LoVo (cell line): ENCODE measurements around the gene NGF.
"Not testable (repeated sequence)": the region's sequence is repeated elsewhere in the genome, so short reads cannot be mapped to it uniquely, and the experiment has no call there.

Experiments used
- DNase-seq: peaks from one replicate; pipeline ENCODE4 v3.0.0-alpha.2; 2016; ENCODE audit warnings: low spot score

NGF gene

DNA sequence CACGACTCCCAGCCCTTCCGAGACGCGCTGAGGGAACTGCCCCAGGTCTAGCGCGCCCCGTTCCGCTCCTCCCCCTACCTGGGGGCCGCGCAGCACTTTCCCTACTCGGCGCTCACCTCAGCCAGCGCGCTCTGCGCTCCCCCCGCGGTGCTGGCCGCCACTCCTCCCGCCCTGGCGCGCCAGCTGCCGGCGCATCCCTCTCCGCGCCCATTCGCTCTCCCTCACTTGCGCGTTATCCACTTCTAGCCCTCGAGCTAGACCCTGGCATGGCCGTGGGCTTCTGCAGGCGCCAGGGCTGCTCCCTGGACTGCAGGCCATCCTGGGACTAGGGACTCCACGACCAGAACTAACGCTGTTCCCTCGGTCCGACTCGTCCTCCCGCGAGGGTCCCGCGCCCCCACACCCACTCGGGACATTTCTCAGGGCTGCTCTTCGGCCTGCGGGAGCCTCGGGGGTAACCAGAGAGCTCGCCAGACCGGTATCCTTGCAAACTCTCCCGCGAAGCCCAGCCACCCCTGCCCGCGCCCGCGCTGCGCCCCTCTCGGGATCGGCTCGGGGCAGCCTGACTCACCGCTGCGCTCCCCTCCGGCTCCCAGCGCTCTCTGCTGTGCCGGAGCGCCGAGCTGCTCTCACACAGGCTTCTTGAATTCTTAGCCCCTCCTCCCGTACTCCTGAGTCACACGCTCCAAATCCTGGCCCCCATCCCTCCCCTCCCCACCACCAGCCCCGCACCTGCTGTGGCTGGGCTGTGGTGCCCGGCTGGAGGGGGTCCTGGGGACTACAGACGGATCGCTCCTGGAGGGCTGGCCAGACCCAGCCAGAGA lies at the start of gene NGF:
Gene NGF, minus strand, starts transcription at position 617 of the 824 bp plus-strand sequence. CDS start 51,454 bp downstream, outside the sequence.
- no peak for DNase-seq

DNA sequence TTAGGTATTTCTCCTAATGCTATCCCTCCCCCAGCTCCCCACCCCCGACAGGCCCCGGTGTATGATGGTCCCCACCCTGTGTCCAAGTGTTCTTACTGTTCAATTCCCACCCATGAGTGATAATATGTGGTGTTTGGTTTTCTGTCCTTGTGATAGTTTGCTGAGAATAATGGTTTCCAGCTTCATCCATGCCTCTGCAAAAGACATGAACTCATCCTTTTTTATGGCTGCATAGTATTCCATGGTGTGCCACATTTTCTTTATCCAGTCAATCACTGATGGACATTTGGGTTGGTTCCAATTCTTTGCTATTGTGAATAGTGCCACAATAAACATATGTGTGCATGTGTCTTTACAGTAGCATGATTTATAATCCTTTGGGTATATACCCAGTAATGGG lies 45.4 kb upstream of the NGF start:
- DNase-seq: not testable (repeated sequence)

DNA sequence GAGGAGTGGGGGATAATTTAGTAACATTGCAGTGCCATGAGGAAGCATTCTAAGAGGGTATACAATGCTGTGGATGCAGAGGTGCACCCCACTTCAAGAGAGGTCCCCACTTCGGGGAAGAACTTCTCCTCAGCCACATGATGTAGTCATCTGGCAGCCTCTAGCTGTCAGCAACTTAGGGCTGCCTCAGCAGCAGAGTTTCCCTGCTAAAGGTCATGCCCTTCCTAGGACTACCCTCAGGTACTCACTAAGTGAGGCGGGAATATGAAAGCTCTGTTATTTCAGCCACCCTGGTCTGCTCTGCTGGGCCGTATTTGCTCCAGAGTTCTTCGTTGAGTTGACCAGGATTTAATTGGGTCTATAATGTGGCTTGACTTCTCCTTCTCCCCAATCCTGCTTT lies 41.9 kb upstream of the NGF start:
- no peak for DNase-seq

DNA sequence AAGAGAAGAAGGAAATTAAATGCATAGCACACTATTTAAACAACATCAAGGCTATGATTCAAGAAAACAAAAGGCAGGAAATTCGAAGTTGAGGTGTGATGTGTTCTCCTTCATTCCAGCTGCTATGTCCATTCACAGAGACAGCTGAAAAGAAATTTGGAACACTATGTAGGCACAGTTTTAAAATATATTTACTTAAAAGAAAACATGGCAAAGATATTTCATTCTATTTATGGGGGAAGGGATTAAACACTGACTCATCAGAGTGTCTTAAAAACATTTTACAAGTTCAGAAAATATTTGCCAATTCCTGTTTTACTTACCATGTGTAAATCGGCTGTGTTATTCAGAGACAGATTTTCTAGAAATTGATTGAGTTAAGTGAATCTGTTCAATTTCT lies 39.4 kb upstream of the NGF start:
- DNase-seq: no peak

DNA sequence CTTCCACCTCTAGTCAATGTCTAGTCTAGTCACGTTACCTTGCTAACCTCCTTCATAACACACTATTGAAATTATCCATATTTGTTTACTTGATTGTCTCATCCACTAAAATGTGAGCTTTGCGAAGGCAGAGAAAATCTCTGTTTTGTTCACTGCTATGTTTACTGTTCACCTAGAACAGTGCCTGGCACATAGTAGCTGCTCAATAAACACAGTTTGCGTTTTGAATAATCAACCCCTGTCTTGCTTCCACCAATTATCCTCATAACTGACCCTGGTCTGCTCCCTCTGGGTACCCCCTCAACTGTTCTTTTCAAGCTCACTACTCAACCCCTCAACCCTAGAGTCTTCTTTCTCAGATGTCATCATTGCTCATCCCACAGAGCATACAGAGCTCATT lies 36.5 kb upstream of the NGF start:
- no peak for DNase-seq

DNA sequence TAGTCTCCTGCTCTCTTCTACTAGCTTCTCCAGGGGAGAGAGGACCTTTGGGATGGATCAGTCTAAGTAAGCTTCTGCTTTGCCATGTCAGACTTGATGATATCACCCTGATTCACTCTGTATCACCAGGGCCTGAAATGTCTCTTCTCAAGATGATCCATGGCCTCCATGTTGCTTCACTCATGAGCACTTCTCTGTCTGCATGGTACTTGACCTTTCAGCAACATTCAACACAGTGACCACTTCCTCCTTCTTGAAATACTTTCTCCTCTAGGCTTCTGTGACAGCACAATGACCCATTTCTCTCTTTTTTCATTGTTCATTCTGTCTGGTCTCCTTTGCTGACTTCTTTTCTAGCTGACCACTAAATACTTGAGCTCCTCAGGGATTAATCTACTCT lies 35.3 kb upstream of the NGF start:
- DNase-seq: no peak

DNA sequence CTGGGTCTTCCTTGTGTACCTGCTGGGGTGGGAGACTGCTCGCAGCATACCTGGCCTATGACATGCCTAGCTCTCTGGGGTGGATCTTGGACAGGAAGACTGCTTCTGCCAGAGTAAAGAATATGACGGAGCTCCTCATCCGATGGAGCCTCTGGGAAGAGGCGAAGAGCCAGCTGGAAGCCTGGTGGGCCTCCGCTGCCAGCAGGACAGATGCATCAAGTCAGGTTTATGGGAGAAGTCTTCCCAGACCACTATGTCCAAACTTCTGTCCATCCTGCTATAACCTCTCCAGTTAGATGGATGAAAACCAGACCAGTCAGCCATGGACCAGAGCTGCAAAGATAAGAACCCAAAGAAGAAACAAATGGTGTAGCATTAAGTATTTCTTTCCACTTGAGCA lies 27.7 kb upstream of the NGF start:
- no peak for DNase-seq

DNA sequence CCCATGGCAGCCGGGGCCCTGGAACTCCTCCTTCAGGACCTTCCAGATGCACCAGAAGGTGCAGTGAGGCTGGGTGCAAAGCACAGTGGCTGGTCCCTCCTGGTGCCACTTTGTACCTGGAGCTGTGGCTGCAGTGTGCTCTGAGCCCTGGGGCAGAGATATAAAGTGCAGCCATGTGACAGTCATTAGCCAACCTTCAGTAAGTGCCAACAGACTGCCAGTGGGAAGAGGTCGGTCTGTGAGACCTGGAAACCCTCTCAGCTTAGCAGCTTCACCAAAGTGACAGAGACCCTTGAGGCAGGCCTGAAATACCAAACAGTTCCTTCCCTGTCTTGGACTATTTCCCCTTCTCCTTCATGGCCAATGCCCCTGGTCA lies 26.7 kb upstream of the NGF start:
- DNase-seq: no peak

DNA sequence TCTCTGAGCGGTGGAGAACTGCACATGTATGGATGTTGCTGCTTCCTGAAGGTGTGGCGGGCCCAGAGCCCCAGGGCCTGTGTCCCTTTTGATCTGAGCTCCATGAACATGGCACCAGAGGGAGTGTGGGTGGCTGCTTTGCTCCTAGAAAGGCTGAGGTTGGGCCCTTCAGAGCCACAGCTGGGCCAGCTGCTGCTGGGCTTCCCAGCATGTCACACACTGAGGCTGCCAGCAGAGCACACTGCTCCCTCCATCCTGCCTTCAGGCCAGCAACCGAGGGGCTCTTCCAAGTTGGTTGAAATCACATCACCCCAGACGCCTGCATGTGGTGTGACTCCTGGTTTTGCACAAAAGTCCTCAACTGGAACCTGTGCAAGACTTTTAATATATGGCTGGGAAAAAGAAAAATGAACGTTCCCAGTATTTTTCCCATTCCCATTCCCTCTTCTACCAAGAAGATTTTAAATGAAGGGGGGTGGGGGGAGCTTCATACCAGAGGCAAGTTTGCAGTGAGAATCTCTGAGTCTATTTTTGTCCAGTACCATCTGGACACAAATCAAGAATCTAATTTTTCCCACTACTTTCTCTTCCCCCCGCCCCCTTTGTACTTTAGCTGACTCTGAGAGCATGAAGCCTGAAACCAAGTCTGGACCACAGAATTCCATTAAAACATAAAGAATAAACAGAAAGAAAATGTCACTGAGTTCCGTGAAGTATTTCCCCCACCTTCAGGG lies 26.2 kb upstream of the NGF start:
- no peak for DNase-seq

DNA sequence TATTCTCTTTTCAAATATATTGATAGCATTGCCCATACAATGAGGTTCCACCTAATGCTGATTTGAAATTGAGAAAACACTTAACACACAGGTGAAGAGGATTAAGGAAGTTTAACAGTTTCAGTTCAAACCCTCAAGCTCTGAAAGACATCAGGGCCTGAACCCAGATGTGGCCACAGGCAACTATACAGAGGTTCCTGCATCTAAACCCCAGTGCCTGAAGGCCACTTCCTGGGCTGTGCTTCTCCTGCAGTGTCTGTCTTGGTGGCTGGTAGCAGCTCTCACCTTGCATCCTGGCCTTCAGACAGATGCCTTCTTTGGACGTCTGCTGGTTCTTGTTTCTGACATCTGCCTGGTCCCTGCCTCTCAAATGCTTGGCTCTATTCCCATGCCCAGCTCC lies 25.1 kb upstream of the NGF start:
- DNase-seq: no peak

DNA sequence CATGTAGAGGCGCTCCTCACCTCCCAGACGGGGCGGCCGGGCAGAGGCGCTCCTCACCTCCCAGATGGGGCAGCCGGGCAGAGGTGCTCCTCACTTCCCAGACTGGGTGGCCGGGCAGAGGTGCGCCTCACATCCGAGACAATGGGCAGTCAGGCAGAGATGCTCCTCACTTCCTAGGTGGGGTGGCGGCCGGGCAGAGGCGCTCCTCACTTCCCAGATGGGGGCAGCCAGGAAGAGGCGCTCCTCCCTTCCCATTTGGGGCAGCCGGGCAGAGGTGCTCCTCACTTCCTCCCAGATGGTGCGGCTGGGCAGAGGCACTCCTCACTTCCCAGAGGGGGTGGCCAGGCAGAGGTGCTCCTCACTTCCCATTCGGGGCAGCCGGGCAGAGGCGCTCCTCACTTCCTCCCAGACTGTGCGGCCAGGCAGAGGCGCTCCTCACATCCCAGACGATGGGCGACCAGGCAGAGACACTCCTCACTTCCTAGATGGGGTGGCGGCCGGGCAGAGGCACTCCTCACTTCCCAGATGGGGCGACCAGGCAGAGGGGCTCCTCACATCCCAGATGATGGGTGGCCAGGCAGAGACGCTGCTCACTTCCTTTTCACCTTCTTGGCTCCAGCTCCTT lies 22.6 kb upstream of the NGF start:
- DNase-seq: not testable (repeated sequence)

DNA sequence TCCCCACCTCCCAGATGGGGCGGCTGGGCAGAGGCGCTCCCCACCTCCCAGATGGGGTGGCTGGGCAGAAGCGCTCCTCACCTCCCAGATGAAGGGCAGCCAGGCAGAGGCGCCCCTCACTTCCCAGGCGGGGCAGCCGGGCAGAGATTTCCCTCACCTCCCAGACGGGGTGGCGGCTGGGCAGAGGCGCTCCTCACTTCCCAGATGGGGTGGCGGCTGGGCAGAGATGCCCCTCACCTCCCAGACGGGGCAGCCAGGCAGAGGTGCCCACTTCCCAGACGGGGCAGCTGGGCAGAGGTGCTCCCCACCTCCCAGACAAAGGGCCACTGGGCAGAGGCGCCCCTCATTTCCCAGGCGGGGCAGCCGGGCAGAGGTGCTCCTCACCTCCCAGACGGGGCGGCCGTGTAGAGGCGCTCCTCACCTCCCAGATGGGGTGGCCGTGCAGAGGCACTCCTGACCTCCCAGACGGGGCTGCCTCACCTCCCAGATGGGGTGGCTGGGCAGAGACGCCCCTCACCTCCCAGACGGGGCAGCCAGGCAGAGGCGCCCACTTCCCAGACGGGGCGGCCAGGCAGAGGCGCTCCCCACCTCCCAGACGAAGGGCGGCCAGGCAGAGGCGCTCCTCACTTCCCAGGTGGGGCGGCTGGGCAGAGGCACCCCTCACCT lies 21.9 kb upstream of the NGF start:
- not testable (repeated sequence) for DNase-seq

DNA sequence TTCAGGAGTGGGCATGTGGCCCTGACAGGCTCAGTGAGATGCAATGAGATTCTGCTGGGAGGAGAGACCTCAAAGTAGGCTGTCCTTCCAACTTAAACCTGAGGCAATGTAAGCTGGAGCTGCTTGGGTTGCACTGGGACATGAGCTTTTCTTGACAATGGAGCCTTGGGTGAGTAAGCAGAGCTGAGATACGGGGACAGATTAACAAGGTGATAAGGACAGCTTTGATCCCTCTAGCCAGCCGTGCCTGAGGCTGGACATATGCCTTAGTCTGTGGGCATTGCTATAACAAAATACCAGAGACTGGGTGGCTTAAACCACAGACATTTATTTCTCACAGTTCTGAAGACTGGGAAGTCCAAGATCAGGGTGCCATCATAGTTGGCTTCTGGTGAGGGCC lies 18.3 kb upstream of the NGF start:
- no peak for DNase-seq

DNA sequence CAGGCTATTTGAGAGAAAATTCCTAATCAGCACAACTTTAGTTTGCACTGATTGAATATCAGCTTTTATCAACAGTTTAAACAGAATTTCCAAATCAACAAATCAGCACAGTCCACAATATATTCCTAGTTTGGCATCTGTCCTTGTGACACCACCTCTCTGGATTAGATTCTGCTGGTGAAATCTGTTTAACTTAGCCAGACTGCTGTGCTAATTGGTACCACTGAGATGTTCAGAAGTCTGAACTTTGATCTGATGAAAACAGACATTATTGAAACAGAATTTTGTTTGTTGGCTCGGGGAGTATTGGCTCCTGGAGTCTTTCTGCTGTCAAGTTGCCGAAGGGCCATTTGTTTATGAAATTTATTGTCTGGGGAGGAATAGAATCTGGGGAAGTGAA lies 17.0 kb upstream of the NGF start:
- no peak for DNase-seq

DNA sequence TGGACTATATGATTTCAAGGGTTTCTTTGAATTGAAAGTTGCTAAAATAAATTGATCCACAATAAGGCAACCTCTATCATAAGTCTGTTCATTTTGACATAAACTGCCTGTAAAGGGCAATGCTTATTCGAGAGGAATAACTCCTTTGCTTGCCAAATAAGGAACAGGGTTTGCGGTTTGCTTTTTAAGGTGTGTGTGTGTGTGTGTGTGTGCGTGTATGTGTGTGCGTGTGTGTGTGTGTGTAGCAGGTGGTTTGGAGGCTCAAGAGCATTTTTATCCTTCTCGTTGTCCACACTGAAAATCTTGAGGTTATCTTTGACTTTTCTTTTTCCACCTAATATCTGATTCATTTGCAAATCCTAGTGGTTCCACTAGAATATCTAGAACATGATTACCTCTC lies 13.1 kb upstream of the NGF start:
- no peak for DNase-seq

DNA sequence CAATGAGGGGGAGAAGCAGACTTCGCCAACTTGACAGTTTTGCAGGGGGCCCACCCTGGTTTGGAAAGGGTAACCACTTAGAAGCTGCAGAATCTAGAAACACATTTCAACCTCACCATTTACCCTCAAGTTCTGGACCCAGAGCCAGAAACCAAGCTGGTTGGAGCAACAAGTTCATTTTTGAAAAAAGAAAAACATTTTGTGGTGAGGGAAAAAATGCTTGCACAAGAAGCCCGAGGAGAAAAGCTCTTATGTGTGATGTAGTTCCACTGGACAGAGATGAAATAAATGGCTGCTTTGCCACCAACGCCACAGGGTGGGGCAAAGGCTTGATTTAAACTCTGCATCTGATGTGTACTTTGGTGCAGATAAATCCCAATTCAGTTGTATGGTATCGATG lies 10.6 kb upstream of the NGF start:
- DNase-seq: no peak

DNA sequence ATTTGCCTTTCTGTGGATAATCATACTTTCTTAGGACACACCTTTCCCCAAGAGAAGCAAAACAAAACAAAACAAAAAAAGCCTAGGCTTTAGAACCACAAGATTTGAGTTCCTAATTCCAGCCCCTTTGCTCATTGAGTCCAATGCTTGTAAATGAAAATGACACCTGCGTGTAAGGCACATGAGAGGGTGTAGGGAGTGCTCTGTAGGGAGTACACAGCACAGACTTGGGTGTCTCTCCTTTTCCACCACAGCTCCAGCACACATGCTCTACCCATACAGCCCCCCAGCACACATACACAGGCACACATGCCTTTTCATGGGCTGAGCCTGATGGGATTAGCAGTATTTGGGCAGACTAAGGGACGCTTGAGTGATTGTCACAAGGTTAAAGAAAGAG lies 9.2 kb upstream of the NGF start:
- DNase-seq: no peak

DNA sequence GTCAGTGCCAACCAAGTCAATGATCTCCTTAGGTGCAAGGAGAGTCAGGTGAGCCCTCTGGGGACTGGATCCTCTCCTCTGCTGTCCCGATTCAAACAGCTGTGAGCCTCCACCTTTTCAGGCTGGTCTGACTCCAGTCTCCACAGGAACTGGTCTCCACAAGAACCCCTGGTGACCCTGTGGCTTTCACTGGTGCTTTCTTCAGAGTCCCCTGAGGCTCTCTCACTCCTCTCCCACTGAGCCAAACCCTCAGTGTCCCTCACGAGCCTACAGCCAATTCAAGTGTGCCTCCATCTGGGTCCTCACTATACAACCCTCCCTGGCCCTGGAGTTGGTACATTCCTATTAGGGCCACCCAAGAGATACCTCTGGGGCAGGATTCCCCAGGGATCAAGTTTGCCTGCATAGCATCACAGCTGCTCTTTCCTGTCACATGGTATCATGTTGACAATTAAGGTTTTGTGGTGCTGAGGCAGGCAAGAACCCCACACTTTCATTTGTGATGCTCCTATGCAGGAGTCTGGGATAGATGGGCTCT lies 5.2 kb upstream of the NGF start:
- no peak for DNase-seq

DNA sequence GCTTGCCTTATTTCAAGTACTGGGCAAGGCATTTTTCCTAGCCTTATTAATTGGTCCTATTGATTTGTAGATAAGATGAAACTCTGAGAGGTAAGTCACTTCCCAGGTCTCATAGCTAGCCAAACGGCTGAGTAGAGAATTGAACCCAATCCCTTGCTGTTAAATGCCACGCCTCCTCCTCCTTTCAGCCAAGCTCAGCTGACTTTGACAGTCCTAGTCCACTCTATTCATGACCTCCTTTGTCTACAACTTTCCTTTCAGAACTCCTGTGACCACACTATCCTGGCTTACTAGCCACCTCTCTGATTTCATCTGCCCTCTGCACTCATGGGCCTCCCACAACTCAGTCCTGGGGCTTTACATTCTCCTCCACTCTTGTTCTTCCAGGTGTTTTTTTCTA lies 3.9 kb upstream of the NGF start:
- no peak for DNase-seq

DNA sequence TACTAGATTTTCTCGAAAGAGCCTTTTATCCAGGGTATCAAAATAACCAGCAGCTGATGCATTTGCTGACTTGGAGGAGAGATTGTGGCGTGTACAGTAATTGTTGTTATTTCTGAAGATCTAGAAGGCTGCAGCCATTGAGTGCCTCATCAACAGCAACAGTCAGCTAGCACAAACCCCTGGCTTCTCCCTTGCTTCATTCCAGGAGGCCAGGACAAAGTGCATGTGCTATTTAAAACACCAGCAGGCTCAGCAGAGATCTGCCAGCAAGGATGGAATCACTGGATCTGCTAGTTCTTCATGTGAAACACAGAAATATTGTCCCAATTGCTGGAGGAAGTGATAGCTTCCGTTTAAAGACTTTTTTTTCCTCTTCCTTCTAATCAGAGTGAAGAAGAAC lies 2.8 kb upstream of the NGF start:
- no peak for DNase-seq

DNA sequence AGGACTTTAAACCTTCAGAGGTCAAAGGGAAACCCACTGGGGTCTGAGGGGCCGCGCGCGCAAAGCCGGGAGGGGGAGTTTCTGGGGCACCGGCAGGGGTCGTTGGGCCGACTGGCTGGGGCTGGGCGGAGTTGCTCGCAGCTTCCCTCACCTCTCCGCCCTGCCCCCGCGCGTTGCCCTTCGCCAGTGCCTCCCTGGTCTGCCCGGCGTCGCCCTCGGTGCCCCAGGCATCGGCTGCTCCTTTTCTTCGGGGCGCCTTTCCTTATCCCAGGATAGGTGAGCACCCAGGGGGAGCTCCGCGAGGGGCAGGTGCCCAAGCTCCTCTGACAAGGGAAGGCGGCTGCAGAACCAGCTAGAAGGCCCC lies 390 bp upstream of the NGF start:
- no peak for DNase-seq

DNA sequence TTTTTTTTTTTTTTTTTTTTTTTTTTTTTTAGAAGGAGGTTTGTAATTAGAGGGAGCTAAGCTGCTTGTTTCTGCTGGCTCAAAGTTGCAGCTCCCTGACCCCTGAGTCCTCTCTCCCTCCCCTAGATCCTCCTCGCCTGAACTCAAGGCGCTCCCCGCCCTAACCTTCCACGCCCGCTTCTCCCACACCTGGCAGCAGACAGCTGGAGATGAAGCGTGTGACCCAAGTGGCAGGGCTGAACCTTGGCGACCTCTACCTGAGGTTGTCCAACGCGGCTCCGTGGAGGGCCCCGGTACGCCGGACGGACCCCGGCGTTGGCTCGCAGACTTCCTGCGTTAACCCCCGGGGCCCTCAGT lies 795 bp downstream of the NGF start:
- DNase-seq: no peak

DNA sequence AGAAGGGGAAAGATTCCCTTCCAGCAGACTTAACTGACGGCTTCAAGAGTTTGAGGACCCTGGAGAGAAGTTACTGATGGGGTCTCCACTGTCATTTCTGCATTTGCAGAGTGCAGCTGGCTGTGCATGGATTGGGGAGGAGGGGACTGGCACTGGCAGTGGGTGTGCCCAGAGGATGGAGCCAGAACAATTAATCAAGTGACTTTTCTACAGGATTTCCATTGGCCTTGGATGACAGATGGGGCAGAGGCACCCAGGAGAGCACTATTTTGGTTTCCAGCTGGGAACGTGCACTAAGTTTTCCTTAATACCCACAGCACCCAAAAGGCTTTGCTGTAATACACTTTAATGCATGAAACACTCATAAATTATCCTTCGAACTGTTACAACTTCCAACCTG lies 1.3 kb downstream of the NGF start:
- DNase-seq: no peak
